HL-60 (cell line): Measurements from ENCODE around the gene AFF3.

Source experiments
- DNase-seq, 2 experiments: peaks; one replicate each; pipeline ENCODE4 v3.0.0-alpha.2; 2010 to 2020; ENCODE audit warnings: low read depth in 1 of 2, low spot score in 1 of 2
- H3K27ac ChIP-seq: fragments of 250-450 bp; sonication (Bioruptor Pico); replicated peaks from 2 replicates; pipeline ENCODE4 v1.5.1; 2020; ENCODE audit warnings: mild to moderate bottlenecking, moderate library complexity
- H3K27me3 ChIP-seq: fragments of 250-450 bp; sonication (Bioruptor Pico); 2 replicates; pipeline ENCODE4 v1.5.1; 2021; ENCODE audit warnings: mild to moderate bottlenecking, moderate library complexity; ENCODE audit not compliant: insufficient read depth, poor library complexity, severe bottlenecking
- H3K4me3 ChIP-seq: replicated peaks from 2 replicates; pipeline ENCODE4 v1.5.1; 2011; ENCODE audit warnings: mild to moderate bottlenecking, control low read depth, low read length; ENCODE audit not compliant: insufficient read depth
- GABPA ChIP-seq: IDR thresholded peaks from 2 replicates; pipeline ENCODE4 v1.6.1; 2012; ENCODE audit warnings: low read depth
- POLR2AphosphoS5 ChIP-seq: IDR thresholded peaks from 2 replicates; pipeline ENCODE4 v1.6.1; 2012; ENCODE audit warnings: low read depth
- SPI1 ChIP-seq: IDR thresholded peaks from 2 replicates; pipeline ENCODE4 v1.6.1; 2012; ENCODE audit warnings: low read depth, mild to moderate bottlenecking, borderline replicate concordance
- TF ChIP-seq, protein P1 (sequence below): IDR thresholded peaks from 2 replicates; pipeline ENCODE4 v1.6.1; 2012; ENCODE audit warnings: low read depth; ENCODE audit not compliant: insufficient replicate concordance
- TF ChIP-seq, protein P2 (sequence below): IDR thresholded peaks from one replicate; pipeline ENCODE4 v1.5.1; 2011; ENCODE audit warnings: low read length, control low read depth, inconsistent platforms; ENCODE audit not compliant: insufficient read depth

The AFF3 gene

DNA sequence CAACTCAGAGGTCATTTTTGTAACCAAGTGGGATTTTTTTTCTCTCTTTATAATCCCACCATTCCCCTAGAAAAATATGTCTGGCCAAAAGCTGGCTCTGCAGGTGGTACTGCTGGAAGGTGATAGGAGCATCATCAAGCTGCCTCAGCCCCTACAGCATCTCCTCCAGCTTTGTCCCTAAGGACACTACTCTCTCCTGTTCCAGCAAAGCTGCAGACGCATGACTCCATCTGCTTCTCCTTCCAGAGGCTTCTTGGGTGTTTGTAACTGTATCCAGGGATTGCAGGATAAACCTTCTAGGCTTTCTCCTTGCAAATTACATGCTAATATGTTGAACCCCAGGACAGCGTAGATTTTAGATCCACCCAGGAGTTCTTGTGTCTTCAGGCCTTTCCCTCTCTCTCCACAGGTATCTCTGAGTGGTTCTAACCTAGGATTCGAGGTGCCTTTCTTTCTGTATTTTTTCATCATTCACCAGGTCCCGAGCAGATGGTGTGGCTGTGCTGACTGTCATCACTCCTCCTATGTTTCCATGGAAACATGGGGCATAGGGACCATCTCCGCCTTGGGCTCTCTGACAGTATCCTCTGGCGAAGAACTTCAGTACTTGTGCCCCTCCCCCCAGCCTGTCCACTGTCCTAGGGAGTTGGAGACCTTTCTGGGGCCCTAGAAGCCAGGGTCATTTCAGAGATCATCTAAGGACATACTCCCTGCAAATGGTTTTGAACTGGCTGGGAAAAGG lies 34.3 kb downstream of the AFF3 start:
- H3K27me3 ChIP-seq = peaks cover 25% of the 10 kb centered on the region
- DNase-seq = no peak
- no peak overlapping the region for H3K4me3 ChIP-seq
- TF ChIP-seq, protein P1, sequence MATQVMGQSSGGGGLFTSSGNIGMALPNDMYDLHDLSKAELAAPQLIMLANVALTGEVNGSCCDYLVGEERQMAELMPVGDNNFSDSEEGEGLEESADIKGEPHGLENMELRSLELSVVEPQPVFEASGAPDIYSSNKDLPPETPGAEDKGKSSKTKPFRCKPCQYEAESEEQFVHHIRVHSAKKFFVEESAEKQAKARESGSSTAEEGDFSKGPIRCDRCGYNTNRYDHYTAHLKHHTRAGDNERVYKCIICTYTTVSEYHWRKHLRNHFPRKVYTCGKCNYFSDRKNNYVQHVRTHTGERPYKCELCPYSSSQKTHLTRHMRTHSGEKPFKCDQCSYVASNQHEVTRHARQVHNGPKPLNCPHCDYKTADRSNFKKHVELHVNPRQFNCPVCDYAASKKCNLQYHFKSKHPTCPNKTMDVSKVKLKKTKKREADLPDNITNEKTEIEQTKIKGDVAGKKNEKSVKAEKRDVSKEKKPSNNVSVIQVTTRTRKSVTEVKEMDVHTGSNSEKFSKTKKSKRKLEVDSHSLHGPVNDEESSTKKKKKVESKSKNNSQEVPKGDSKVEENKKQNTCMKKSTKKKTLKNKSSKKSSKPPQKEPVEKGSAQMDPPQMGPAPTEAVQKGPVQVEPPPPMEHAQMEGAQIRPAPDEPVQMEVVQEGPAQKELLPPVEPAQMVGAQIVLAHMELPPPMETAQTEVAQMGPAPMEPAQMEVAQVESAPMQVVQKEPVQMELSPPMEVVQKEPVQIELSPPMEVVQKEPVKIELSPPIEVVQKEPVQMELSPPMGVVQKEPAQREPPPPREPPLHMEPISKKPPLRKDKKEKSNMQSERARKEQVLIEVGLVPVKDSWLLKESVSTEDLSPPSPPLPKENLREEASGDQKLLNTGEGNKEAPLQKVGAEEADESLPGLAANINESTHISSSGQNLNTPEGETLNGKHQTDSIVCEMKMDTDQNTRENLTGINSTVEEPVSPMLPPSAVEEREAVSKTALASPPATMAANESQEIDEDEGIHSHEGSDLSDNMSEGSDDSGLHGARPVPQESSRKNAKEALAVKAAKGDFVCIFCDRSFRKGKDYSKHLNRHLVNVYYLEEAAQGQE = no peak
- no peak for TF ChIP-seq POLR2AphosphoS5
- no peak for TF ChIP-seq GABPA
- TF ChIP-seq, protein P2, sequence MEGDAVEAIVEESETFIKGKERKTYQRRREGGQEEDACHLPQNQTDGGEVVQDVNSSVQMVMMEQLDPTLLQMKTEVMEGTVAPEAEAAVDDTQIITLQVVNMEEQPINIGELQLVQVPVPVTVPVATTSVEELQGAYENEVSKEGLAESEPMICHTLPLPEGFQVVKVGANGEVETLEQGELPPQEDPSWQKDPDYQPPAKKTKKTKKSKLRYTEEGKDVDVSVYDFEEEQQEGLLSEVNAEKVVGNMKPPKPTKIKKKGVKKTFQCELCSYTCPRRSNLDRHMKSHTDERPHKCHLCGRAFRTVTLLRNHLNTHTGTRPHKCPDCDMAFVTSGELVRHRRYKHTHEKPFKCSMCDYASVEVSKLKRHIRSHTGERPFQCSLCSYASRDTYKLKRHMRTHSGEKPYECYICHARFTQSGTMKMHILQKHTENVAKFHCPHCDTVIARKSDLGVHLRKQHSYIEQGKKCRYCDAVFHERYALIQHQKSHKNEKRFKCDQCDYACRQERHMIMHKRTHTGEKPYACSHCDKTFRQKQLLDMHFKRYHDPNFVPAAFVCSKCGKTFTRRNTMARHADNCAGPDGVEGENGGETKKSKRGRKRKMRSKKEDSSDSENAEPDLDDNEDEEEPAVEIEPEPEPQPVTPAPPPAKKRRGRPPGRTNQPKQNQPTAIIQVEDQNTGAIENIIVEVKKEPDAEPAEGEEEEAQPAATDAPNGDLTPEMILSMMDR = no peak
- TF ChIP-seq SPI1 = no peak
- H3K27ac ChIP-seq = no peak overlapping the region

DNA sequence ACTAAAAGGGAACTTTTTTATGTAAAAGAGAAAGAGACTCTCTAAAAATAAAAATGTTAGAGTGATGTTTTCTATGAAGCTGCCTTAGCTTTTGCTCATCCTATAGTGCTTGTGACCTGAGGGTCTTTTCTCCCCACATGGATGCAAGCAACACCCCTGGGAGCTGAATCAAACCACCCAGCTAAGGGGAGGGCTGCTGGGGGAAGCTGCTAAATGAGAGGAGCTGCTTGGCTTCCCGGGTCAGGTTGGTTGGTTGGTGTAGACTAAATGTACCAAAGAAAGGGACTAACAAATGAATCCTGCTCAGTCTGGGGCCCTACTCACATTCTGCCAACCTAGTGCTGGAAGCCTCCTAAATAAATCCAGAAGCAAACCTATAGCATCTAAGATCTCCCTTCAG lies 35.0 kb downstream of the AFF3 start:
- H3K27me3 ChIP-seq = peaks cover 25% of the 10 kb centered on the region
- H3K4me3 ChIP-seq = no peak overlapping the region
- no peak for DNase-seq
- no peak overlapping the region for H3K27ac ChIP-seq
- TF ChIP-seq SPI1 (no peak), POLR2AphosphoS5 (no peak), GABPA (no peak)
- TF ChIP-seq, protein P1 = no peak
- TF ChIP-seq, protein P2 = no peak

DNA sequence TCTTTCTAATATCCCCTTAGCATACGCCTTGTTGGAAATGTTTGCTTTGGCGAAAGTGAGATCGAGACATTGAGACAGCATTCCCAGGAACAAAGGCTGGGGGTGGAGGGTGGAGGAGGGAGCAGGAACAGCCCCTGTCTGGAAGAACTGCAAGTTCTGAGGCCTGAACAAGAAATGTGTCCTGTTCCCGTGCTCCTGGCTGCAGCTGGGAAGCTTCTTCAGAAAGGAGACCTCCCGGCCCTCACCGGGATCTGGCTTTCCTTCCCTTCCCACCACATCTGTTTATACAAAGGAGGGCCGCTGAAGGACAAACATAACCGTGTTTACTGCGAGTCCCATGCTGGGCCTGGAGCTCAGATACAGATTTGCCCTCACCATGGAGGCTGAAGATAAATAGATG lies 35.9 kb downstream of the AFF3 start:
- H3K27ac ChIP-seq = no peak overlapping the region
- TF ChIP-seq SPI1 (no peak), POLR2AphosphoS5 (no peak), GABPA (no peak)
- TF ChIP-seq, protein P2 = no peak
- TF ChIP-seq, protein P1 = no peak
- no peak for DNase-seq
- H3K27me3 ChIP-seq = peaks cover 25% of the 10 kb centered on the region
- H3K4me3 ChIP-seq = no peak overlapping the region
